PC-9 (cell line): Measurements from ENCODE around the gene ESAM. TPM values are rescaled to one million over a fixed set of nuclear protein-coding genes. Genes with fewer than 3 reads are reported as not detected.
A peak's percentile ranks its signal among the peaks of the same experiment; 100 is the strongest.

ENCODE experiments used
- BruUV-seq: library from RNA; stranded (reverse); fragments of 400-500 nt; replicated peaks from 2 replicates; lab custom pipeline; 2021; lab: Mats Ljungman, UMichigan
- CTCF ChIA-PET: fragments of 300-600 bp; sonication (Branson Sonifier 250); formaldehyde crosslinking; loops from one replicate; lab custom pipeline; 2022; ENCODE audit warnings: antibody characterized with exemption; lab: Charles Lee
- POLR2A ChIA-PET: fragments of 300-600 bp; sonication (Branson Sonifier 250); formaldehyde crosslinking; loops from one replicate; lab custom pipeline; 2022; ENCODE audit warnings: antibody characterized with exemption; ENCODE audit not compliant: unreplicated experiment; lab: Charles Lee
- DNase-seq, 2 experiments: peaks; one replicate each; pipeline versions ENCODE4 v3.0.0 to v3.0.0-alpha.2; 2015 to 2022; ENCODE audit warnings: mixed read lengths in 1 of 2
- H2AFZ ChIP-seq: fragments of 200-600 bp; sonication (generic); 2 replicates; pipeline ENCODE4 v1.8.1; 2017; ENCODE audit warnings: antibody characterized with exemption
- H3F3A ChIP-seq: fragments of 200-600 bp; sonication (generic); 2 replicates; pipeline ENCODE4 v1.8.1; 2017; ENCODE audit warnings: antibody characterized with exemption, mild to moderate bottlenecking, low read depth; ENCODE audit not compliant: insufficient read depth
- H3K27ac ChIP-seq: fragments of 200-600 bp; sonication (generic); 2 replicates; pipeline ENCODE4 v1.6.1; 2016; ENCODE audit warnings: mixed run types
- H3K27me3 ChIP-seq: fragments of 200-600 bp; sonication (generic); 2 replicates; pipeline ENCODE4 v1.6.1; 2016; ENCODE audit warnings: low read depth, mixed run types; ENCODE audit not compliant: insufficient read depth
- H3K36me3 ChIP-seq: fragments of 200-600 bp; sonication (generic); 2 replicates; pipeline ENCODE4 v1.6.1; 2016; ENCODE audit warnings: low read depth, mixed run types
- H3K4me1 ChIP-seq: fragments of 200-600 bp; sonication (generic); replicated peaks from 2 replicates; pipeline ENCODE4 v1.6.1; 2016; ENCODE audit warnings: mixed run types; ENCODE audit not compliant: insufficient read depth
- H3K4me2 ChIP-seq: fragments of 200-600 bp; sonication (generic); 2 replicates; pipeline ENCODE4 v1.6.1; 2017; ENCODE audit warnings: mixed run types
- H3K4me3 ChIP-seq: fragments of 200-600 bp; sonication (generic); 2 replicates; pipeline ENCODE4 v1.6.1; 2016; ENCODE audit warnings: mixed run types
- H3K79me2 ChIP-seq: fragments of 200-600 bp; sonication (generic); 2 replicates; pipeline ENCODE4 v1.6.1; 2017; ENCODE audit warnings: low read depth, mixed run types
- H3K9me2 ChIP-seq: fragments of 200-600 bp; sonication (generic); 2 replicates; pipeline ENCODE4 v1.8.1; 2017; ENCODE audit warnings: mild to moderate bottlenecking; ENCODE audit not compliant: insufficient read depth
- H3K9me3 ChIP-seq: fragments of 200-600 bp; sonication (generic); 2 replicates; pipeline ENCODE4 v1.8.1; 2016; ENCODE audit warnings: low read depth; ENCODE audit not compliant: insufficient read depth
- H4K20me1 ChIP-seq: fragments of 200-600 bp; sonication (generic); 2 replicates; pipeline ENCODE4 v1.8.1; 2017; ENCODE audit not compliant: insufficient read depth
- CTCF ChIP-seq: fragments of 200-600 bp; sonication (generic); conservative IDR thresholded peaks from 2 replicates; pipeline ENCODE4 v1.6.1; 2017; ENCODE audit warnings: mixed run types, antibody characterized with exemption, mild to moderate bottlenecking, moderate library complexity
- EZH2 ChIP-seq: fragments of 200-600 bp; sonication (generic); IDR thresholded peaks from 2 replicates; pipeline ENCODE4 v1.8.0; 2017; ENCODE audit warnings: antibody characterized with exemption, low read depth
- intact Hi-C: fragments of 100-400 bp; cut with micrococcal nuclease; formaldehyde crosslinking; loops from one replicate; pipeline ENCODE4 v1.10.0; 2022; ENCODE audit not compliant: unreplicated experiment
- total RNA-seq: library from RNA; stranded (reverse); gene quantifications from 2 replicates; pipeline ENCODE4 v1.2.3, GENCODE V29; 2021

ESAM gene
- total RNA-seq, 1 experiment from 2014 or later = 13.5 TPM

GRCh38 chr11:124739479-124740276 lies 22.4 kb downstream of the ESAM start, which contains the start of gene NRGN:
NRGN (plus strand) TSS chr11:124739942; CDS start chr11:124740085, 143 bp downstream.
- peak; percentile 76 to 89 for DNase-seq
- Histone ChIP-seq H3K9me3 (no peaks in the 10 kb centered on the region), H3K9me2 (no peaks in the 10 kb centered on the region), H3K4me1 (peaks cover 3% of the 10 kb centered on the region; the same call in 1 of the 2 replicates), H3F3A (peaks cover 13% of the 10 kb centered on the region; the same call in 1 of the 2 replicates), H4K20me1 (no peaks in the 10 kb centered on the region), H3K79me2 (no peaks in the 10 kb centered on the region), H3K27me3 (no peaks in the 10 kb centered on the region; the same call in 1 of the 2 replicates), H3K4me2 (peak within 1 kb of the TSS; percentile 99), H3K36me3 (no peaks in the 10 kb centered on the region), H2AFZ (peak within 1 kb of the TSS; percentile 85), H3K27ac (no peak within 1 kb of the TSS), H3K4me3 (peak within 1 kb of the TSS; percentile 73)
- CTCF ChIA-PET = no interaction called here
- BruUV-seq = no TSS peak
- POLR2A ChIA-PET = interaction anchor here (1.0 kb wide), 1 partner anchor 13 kb away, joined by 4 read pairs; no protein-coding TSS in a partner anchor
- TF ChIP-seq CTCF (no peak), EZH2 (no peak)
- intact Hi-C loops = loop anchor here (10.0 kb wide), 1 partner anchor 55 kb away; no protein-coding TSS in a partner anchor

GRCh38 chr11:124738713-124739478 lies 23.2 kb downstream of the ESAM start:
- no peaks in the 10 kb centered on the region for H3K36me3 ChIP-seq
- no peaks in the 10 kb centered on the region for H3K9me2 ChIP-seq
- no peak overlapping the region for H3K27ac ChIP-seq
- ChIA-PET CTCF (no interaction called here), POLR2A (interaction anchor here (1.0 kb wide), 1 partner anchor 14 kb away, joined by 4 read pairs; no protein-coding TSS in a partner anchor)
- no peaks in the 10 kb centered on the region for H3K9me3 ChIP-seq
- peaks cover 13% of the 10 kb centered on the region; the same call in 1 of the 2 replicates for H3F3A ChIP-seq
- peak overlapping the region; percentile 73; the same call in 1 of the 2 replicates for H3K4me3 ChIP-seq
- peak overlapping the region; percentile 76; the same call in 1 of the 2 replicates for H2AFZ ChIP-seq
- no peak for DNase-seq
- H3K4me1 ChIP-seq = peaks cover 3% of the 10 kb centered on the region; the same call in 1 of the 2 replicates
- no peaks in the 10 kb centered on the region for H4K20me1 ChIP-seq
- no TSS peak for BruUV-seq
- no peaks in the 10 kb centered on the region for H3K79me2 ChIP-seq
- no peaks in the 10 kb centered on the region; the same call in 1 of the 2 replicates for H3K27me3 ChIP-seq
- H3K4me2 ChIP-seq = peak overlapping the region; percentile 99
- TF ChIP-seq CTCF = no peak
- no peak for TF ChIP-seq EZH2
- intact Hi-C loops = no loop called here

GRCh38 chr11:124737638-124738305 lies 24.3 kb downstream of the ESAM start:
- ChIA-PET POLR2A (no interaction called here), CTCF (no interaction called here)
- no peak overlapping the region for H3K27ac ChIP-seq
- BruUV-seq = no TSS peak
- peaks cover 13% of the 10 kb centered on the region; the same call in 1 of the 2 replicates for H3F3A ChIP-seq
- H3K4me2 ChIP-seq = no peak overlapping the region
- H3K4me1 ChIP-seq = peaks cover 3% of the 10 kb centered on the region; the same call in 1 of the 2 replicates
- TF ChIP-seq CTCF (no peak), EZH2 (no peak)
- H3K36me3 ChIP-seq = no peaks in the 10 kb centered on the region
- H3K4me3 ChIP-seq = no peak overlapping the region
- H3K27me3 ChIP-seq = no peaks in the 10 kb centered on the region; the same call in 1 of the 2 replicates
- H4K20me1 ChIP-seq = no peaks in the 10 kb centered on the region
- no peak overlapping the region for H2AFZ ChIP-seq
- H3K79me2 ChIP-seq = no peaks in the 10 kb centered on the region
- no peak for DNase-seq
- intact Hi-C loops = no loop called here
- no peaks in the 10 kb centered on the region for H3K9me2 ChIP-seq
- no peaks in the 10 kb centered on the region for H3K9me3 ChIP-seq
